GM12891 (cell line): Measurements from ENCODE around the gene ADCY2.

Experiments
- DNase-seq: peaks from one replicate; pipeline ENCODE4 v3.0.0; 2011; ENCODE audit warnings: low spot score; ENCODE audit not compliant: insufficient read length
- FAIRE-seq: peaks from 2 replicates; lab custom pipeline; 2011; peaks lifted over from hg19 to GRCh38; lab: Jason Lieb, UNC
- PAX5 ChIP-seq: IDR thresholded peaks from 2 replicates; pipeline ENCODE4 v1.6.1; 2011; ENCODE audit warnings: low read length, moderate library complexity, mild to moderate bottlenecking; ENCODE audit not compliant: insufficient read depth, severe bottlenecking
- POLR2A ChIP-seq: IDR thresholded peaks from 2 replicates; pipeline ENCODE4 v1.6.1; 2011; ENCODE audit warnings: low read depth, low read length, control low read depth
- POLR2AphosphoS5 ChIP-seq: IDR thresholded peaks from 2 replicates; pipeline ENCODE4 v1.6.1; 2011; ENCODE audit warnings: low read depth, low read length, control low read depth
- POU2F2 ChIP-seq: IDR thresholded peaks from 2 replicates; pipeline ENCODE4 v1.6.1; 2011; ENCODE audit warnings: low read depth, mild to moderate bottlenecking, control low read depth, low read length, moderate library complexity
- SPI1 ChIP-seq: IDR thresholded peaks from 2 replicates; pipeline ENCODE4 v1.6.1; 2011; ENCODE audit warnings: low read depth, low read length, control low read depth
- TAF1 ChIP-seq: IDR thresholded peaks from 2 replicates; pipeline ENCODE4 v1.6.1; 2011; ENCODE audit warnings: low read depth, low read length, control low read depth

Gene ADCY2

DNA sequence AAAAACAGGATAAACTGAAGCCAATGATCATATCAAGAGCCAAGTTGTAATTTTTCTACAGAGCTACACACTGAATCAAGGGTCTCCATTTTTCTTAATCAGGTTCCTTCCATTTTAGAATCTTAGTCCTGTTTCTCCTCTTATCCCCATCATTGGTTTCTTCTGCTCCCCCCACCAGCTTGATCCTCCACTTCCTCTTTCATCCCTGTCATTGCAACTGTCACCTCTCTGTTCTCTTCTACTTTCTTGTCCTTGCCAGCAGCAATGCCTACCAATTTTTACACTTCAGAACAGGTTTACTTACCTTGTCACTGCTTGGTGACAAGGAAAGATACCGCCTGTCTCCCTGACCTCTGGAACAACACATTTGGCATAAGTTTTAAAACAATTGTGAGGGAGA, 357.7 kb downstream of the ADCY2 start:
- no peak for DNase-seq
- no peak for FAIRE-seq
- TF ChIP-seq SPI1 (peak; percentile 58), POU2F2 (no peak)

DNA sequence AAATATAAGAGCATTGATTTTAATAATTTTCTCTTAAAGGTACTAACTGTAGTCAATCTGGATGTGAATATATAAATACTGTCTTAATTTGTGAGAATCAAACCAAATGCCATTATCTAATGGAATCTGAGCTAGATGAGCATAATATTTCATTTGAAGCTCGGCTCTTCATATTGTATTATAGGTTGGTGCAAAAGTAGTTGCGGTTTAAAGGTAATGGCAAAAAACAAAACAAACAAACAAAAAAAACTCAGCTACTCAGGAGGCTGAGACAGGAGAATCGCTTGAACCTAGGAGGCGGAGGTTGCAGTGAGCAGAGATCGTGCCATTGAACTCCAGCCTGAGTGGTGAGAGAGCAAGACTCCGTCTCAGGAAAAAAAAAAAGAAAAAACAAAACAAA, 358.6 kb downstream of the ADCY2 start:
- TF ChIP-seq TAF1 (no peak), POLR2AphosphoS5 (no peak), SPI1 (no peak), POU2F2 (no peak), POLR2A (no peak), PAX5 (no peak)
- FAIRE-seq = no peak
- no peak for DNase-seq

GRCh38 chr5:7754997-7755596, 359.2 kb downstream of the ADCY2 start:
- DNase-seq = peak; percentile 30
- TF ChIP-seq TAF1 = no peak
- TF ChIP-seq POLR2AphosphoS5 = no peak
- TF ChIP-seq POLR2A = no peak
- TF ChIP-seq POU2F2 = no peak
- no peak for TF ChIP-seq PAX5
- TF ChIP-seq SPI1 = no peak
- FAIRE-seq = peak; percentile 54

- FAIRE-seq = no peak
- TF ChIP-seq POU2F2 (peak; percentile 74; the same call in 1 of the 2 replicates), TAF1 (no peak)
- no peak for DNase-seq
Observed at GRCh38 chr5:7755958-7756357, 360.0 kb downstream of the ADCY2 start.

DNA sequence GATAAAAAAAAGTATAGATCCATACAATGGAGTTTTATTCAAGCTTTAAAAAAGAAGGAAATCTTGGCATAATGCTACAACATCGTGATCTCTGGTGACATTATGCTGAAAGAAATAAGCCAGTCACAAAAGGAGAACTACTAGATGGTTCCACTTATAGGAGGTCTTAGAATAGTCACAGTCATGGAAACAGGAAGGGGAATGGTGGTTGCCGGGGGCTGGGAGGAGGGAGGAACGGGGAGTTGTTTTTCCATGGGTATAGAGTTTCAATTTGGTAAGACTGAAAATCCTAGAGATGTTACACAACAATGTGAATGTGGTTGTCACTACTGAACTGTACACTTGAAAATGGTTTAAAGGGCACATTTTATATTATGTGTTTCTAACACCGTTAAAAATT, 360.5 kb downstream of the ADCY2 start:
- FAIRE-seq = no peak
- DNase-seq = no peak

DNA sequence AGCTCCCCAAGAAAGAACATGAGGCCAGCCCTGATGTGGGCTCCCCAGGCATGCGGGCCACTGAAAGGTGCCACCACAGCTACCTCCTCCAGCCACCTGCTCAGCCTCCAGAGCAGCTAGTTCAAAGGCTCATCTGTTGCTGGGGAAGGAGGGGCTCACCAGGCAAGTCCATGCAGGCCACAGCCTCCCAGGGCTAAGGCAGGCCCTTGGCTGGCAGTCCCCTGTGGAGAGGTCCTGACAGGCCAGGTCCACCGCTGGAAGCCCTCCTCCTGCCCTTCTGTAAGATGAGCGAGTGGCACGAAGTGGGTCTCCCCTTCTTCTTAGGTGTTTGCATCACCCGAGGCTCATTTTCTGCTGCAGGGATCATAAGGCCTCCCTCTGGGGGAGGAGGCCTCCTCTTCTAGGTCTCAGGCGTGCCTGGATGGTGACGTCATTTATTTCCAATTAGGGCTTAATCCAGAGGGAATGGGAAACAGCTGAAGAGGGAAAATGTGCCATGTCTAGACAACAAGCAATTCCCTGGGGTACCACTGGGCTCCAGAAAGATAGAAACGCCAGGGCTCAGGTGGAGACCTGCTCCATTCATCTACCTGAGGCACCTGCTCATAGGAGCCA, 363.4 kb downstream of the ADCY2 start:
- TF ChIP-seq POU2F2 = no peak
- FAIRE-seq (no peak), DNase-seq (no peak)

More for the DNA sequence above, 360.5 kb downstream of the ADCY2 start:
- TF ChIP-seq PAX5 (no peak), TAF1 (no peak), SPI1 (no peak), POLR2AphosphoS5 (no peak)

DNA sequence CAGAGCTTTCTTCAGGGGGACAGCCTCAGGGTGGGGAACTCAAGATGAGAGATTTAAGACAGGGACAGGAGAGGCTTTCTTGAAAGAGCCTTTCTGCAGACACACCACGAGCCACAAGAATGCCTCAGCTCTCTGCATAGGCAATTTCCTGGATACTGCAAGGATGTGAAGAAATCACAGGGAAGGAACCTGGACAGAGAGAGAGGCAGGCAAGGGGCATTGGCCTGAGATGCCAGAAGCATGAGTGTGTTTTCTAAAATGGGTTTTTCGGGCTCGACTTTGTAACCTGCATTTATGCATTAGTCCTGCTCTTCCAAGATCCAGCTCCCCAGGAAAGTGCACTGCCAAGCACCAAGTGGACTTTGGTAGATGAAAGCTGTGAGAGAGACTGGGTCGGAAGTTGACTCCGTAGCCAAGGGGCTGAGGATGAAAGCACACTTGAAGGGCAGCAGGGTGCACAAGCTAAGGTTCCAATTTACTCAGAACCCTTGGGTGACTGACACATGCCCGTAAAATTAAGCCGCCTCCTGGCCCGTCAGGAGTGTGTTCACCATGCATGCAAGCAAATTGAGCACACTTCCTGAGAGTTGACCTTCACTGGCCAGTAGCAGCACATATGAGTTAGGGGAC, 364.1 kb downstream of the ADCY2 start:
- DNase-seq (no peak), FAIRE-seq (no peak)
- TF ChIP-seq SPI1 (no peak), PAX5 (no peak), TAF1 (no peak), POLR2A (no peak), POU2F2 (no peak), POLR2AphosphoS5 (no peak)

- TF ChIP-seq POLR2A = no peak
- TF ChIP-seq SPI1 = no peak
- TF ChIP-seq POU2F2 = no peak
- TF ChIP-seq TAF1 = no peak
- no peak for TF ChIP-seq POLR2AphosphoS5
- no peak for TF ChIP-seq PAX5
- FAIRE-seq = no peak
Observed at GRCh38 chr5:7762267-7762666, 366.3 kb downstream of the ADCY2 start.

DNA sequence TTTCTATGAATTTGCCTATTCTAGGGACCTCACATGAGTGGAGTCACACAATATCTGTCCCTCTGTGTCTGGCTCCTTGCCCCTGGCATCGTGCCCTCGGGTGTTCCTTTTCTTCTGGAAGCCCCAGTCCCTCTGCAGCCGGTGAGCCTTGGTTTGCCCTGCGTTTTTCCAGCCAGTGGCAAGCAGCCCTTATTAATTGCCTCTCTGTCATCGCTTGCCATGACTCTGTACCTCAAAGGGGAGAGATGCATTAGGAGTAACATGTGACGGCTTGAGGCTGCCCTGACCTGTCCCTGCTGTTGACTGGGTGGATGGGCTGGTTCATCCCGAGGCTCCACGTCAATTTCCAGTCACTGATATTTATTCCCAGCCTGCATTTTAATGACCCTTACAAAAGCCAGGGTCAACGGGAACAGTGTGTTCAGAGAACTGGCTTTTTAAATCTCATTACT, 367.7 kb downstream of the ADCY2 start:
- FAIRE-seq (no peak), DNase-seq (no peak)
- no peak for TF ChIP-seq SPI1
- no peak for TF ChIP-seq PAX5
- TF ChIP-seq POLR2A = no peak
- no peak for TF ChIP-seq POU2F2
- no peak for TF ChIP-seq TAF1
- no peak for TF ChIP-seq POLR2AphosphoS5

More at GRCh38 chr5:7762267-7762666, 366.3 kb downstream of the ADCY2 start:
- DNase-seq = no peak

DNA sequence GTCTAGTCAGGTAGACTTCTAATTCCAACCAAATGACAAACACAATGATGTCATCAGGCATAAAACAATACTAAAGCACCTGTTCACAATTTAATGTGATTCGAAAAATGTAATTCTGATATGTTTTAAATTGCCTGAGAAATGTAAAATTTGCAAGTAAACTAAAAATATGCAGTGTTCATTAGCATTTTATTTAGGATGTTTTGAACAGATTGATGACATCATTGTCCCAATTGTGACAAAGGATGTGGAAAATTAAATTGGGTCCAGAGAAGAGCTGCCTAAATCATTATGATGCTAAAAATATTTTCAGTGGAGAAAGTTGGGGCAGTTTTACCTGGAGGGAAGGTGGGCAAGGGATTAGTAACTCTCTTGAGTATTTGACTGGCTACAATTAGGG, 368.5 kb downstream of the ADCY2 start:
- TF ChIP-seq SPI1 (no peak), POLR2AphosphoS5 (no peak), TAF1 (no peak), POLR2A (no peak), PAX5 (no peak), POU2F2 (no peak)
- FAIRE-seq = no peak
- no peak for DNase-seq
